NCI-H526 (cell line): ENCODE results near the gene SLC13A3.

Experiments
- DNase-seq, 2 experiments: peaks; one replicate each; lab custom pipeline; 2025; lab: John Stamatoyannopoulos, UW

The SLC13A3 gene

DNA sequence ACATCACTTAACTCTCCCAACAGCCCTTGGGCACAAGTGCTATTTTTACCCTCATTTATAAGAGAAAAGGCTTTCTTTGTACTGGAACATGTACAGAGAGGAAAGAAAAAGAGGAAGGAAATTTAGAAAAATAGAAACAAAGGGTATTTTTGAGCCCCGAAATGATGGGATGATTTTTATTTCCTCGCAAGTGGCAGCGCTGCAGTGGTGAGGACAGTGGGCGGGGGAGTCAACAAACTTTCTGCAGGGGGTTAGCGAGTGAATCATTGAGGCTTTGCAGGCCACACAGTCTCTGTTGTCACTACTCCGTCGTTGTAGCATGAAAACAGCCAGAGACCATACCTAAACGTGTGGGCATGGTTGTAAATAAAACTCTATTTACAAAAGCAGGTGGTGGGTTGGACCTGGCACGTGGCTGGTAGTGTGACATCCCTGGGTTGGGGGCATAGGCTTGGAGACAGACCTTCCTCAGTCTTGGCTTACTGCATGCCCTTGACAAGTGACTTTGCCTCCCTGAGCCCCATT lies 75.3 kb downstream of the SLC13A3 start:
- DNase-seq, result no peak

GRCh38 chr20:46575394-46575793 lies 75.9 kb downstream of the SLC13A3 start:
- no peak for DNase-seq

GRCh38 chr20:46573788-46574584 lies 77.3 kb downstream of the SLC13A3 start:
- no peak for DNase-seq

GRCh38 chr20:46573234-46573633 lies 78.0 kb downstream of the SLC13A3 start:
- DNase-seq, result no peak

- DNase-seq, result no peak
Measured at GRCh38 chr20:46572790-46573189, 78.5 kb downstream of the SLC13A3 start.

- DNase-seq, result no peak
Measured at GRCh38 chr20:46572153-46572552, 79.1 kb downstream of the SLC13A3 start.

DNA sequence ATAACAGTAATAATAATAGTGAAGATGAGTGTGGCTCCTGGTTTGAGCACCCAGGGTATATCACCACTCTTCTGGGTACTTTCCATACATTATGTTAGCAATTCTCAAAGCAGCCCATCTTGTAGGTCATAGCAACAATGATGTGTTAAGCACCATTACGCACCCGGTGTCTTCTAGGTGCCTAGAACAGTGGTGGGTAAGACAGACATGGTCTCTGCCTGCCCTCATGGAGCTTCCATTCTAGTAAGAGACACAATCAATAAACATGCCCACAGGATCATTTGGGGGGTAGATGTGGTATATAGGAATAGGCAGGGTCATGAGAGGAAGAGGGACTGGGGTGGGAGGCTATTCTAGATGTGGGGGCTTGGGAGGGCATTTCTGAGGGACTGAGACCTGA lies 79.8 kb downstream of the SLC13A3 start:
- no peak for DNase-seq

- DNase-seq, result no peak
Measured at GRCh38 chr20:46570956-46571355, 80.3 kb downstream of the SLC13A3 start.

DNA sequence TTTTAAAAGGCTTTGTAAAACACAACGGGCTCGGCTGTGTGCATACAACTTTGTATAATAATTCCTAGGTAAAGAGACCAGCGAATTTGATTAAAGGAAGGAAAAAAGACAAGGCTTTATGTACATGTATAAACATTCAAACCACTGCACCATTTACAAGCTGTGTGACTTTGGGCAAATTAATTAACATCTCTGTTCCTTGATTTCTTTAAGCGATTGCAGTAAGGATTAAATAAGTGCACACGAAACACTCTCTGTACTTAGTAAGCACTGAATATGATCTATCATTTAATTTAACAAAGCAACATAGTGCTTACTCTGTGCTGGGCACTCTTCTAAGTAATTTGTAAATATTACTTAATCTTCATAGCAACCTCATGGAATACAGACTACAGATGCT lies 81.3 kb downstream of the SLC13A3 start:
- DNase-seq, result no peak

- peak in 1 of 2 experiments; percentile 23 for DNase-seq
Measured at GRCh38 chr20:46568570-46569129, 82.6 kb downstream of the SLC13A3 start.

DNA sequence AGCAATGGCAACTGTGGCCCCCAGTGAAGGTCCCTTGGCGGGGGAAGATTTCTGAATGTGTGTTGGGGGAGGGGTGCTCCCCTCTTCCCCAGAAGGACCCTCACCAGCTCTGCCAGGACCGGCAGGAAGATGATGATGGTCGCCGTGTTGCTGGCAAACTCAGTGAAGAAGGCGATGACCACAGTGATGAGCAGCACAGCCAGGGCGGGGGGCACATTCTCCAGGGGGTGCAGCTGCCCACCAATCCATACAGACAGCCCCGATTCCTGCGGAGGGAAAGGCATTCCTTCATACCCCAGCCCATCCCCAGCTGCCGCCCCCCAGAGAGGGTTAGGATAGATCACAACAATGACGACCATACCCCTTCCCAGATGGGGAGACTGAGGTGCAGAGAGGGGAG lies 85.1 kb downstream of the SLC13A3 start:
- no peak for DNase-seq

DNA sequence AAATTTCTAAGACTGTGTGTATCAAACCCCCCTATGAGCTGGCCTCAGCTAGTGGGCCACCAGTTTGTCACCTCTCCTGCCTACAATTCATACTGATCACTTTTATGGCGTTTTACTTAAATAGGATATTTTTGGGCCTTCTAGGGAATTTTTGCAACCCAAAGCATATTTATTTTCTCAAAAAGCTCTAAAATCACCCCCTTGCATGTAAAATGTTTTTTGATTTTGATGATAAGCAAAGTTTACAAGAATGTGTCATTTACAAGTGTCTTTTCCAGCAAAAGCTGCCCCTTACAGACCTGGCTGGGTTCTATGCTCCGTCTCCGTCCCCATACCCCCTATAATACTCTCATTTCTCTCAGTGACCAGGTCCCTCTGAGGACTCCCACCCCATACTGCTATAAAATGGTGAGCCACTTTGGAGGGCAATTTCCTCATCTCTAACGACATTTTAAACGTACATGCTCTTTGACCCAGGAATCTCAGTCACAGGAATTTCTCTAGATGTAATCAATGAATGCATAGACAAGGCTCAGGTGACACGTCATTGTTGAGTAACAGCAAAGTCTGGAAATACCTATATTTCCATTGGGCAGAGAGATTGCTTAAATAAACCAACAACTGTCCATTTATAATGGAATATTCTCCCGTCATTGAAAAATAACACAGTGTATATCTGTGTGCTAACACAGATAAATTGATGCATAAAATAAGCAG lies 86.9 kb downstream of the SLC13A3 start:
- no peak for DNase-seq

DNA sequence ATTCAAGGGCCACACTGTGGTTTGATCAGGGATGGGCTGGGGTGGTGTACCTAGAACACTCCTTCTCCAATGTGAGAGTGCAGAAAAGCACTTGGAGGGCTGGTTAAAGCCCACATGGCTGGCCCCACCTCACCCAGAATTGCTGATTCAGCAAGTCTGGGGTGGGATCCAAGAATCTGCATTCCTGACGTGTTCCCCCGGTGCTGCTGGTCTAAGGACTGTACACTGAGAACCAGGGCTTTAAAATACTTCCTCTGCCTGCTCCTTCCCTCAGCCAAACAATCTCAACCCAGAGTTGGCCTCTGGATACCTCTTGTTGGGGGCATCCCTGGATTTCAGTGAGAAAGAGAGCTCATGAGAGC lies 87.4 kb downstream of the SLC13A3 start:
- DNase-seq, result no peak

- no peak for DNase-seq
Measured at GRCh38 chr20:46563170-46563859, 87.9 kb downstream of the SLC13A3 start.

DNA sequence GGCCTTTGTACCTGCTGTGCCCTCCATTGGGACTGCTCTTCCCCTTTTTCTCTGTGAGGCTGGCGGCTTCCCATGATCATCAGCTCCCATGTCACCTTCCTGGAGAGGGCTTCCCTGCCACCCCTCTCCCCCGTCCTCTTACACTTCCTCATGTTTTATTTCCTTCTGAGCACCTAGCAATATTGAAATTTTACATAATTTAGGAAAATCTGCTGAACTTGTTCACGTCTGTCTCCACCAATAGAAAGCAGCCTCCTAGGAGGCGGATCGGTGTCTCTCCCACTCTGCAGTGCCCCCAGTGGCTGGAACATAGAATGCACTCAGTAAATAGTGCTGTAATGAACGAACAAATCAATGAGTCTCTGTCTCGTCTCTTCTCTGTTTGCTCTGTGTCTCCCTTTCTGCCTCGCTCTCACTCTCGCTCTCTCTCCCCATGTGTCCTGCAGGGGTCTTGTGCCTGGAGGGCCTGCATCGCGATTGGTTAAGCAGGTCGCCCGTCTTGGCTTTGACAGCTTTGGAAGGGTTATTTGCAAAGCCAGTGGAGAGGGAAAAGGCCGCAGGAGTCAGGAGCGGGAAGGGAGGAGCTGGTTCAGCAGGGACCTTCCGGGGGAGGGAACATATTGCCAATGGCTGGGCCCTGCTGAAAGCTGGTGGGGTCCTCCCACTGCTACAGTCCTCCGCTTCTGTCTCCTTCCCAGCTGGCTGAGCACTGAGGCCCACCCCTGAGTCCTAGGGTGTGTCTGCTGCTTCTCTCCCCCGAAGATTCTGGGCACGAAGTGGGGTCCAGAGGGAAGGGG lies 88.7 kb downstream of the SLC13A3 start:
- peak; percentile 75 to 84 for DNase-seq

- no peak for DNase-seq
Measured at GRCh38 chr20:46562009-46562372, 89.3 kb downstream of the SLC13A3 start.

DNA sequence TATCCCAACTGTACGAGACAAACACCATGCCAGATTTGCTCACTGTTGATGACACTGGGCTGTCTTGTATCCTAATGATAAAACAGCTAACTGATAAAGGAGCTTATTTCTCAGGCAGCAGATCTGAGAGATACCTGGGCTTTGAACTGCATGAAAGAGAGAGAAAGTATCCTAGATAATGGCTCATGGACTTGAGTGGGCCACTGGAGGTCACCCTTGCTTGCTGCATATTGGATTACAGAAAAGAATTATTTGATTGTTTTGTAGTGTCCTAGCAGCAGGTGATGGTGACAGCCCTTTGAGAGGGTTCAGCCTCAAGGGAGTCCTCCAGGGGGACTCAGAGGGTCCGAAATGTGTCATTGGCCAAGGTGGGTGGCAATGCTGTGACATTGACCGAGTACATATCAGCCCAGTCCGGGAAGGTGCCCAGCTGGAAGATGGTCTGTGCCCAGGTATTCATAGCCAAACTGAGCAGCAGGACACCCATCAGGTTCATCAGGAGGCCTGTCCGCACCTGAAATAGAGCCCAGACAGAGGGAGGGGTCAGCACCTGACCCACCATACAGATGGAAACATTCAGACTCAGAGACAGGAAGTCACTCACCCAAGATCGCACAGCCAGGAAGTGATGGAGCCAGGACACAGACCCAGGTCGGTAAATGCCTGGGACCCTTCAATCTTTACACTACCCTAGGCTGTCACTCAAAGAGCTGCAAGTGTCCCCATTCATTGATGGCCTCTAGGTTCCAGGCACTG lies 91.4 kb downstream of the SLC13A3 start:
- DNase-seq, result peak in 1 of 2 experiments; percentile 39

- DNase-seq, result no peak
Measured at GRCh38 chr20:46559001-46559400, 92.3 kb downstream of the SLC13A3 start.

GRCh38 chr20:46558511-46558959 lies 92.7 kb downstream of the SLC13A3 start:
- peak in 1 of 2 experiments; percentile 19 for DNase-seq

- no peak for DNase-seq
Measured at GRCh38 chr20:46557231-46557956, 93.9 kb downstream of the SLC13A3 start.
